WTC11 (cell line): ENCODE data around the gene SIX2. TPM values are rescaled to one million over a fixed set of nuclear protein-coding genes. Genes with fewer than 3 reads are reported as not detected.

Source experiments
- ATAC-seq: fragments of 200-7000 bp; cut with Tn5 transposase; 2 replicates; pipeline ENCODE4 v1.10.0; 2021; ENCODE audit warnings: mild to moderate bottlenecking, moderate library complexity
- CTCF ChIA-PET: fragments of 300-600 bp; sonication (Branson Sonifier 250); formaldehyde crosslinking; loops from one replicate; lab custom pipeline; 2021; ENCODE audit warnings: antibody characterized with exemption; lab: Charles Lee
- POLR2A ChIA-PET: fragments of 350-600 bp; sonication (Branson Sonifier 250); formaldehyde crosslinking; loops from one replicate; lab custom pipeline; 2021; ENCODE audit warnings: antibody characterized with exemption; lab: Charles Lee
- DNase-seq: peaks from one replicate; pipeline ENCODE4 v3.0.0; 2021; ENCODE audit warnings: low spot score
- H3K27ac Mint-ChIP-seq: 2 replicates; pipeline ENCODE4 v1.8.0; 2021; ENCODE audit warnings: mixed read lengths
- H3K27me3 Mint-ChIP-seq: 2 replicates; pipeline ENCODE4 v1.8.0; 2021; ENCODE audit warnings: low read depth, mild to moderate bottlenecking, moderate library complexity, mixed read lengths
- H3K36me3 Mint-ChIP-seq: 2 replicates; pipeline ENCODE4 v1.8.0; 2021; ENCODE audit warnings: mixed read lengths
- H3K4me1 Mint-ChIP-seq: 2 replicates; pipeline ENCODE4 v1.8.0; 2022; ENCODE audit warnings: mixed read lengths
- H3K4me3 Mint-ChIP-seq: 2 replicates; pipeline ENCODE4 v1.8.0; 2021; ENCODE audit warnings: mild to moderate bottlenecking, moderate library complexity, mixed read lengths
- H3K9me3 Mint-ChIP-seq: 2 replicates; pipeline ENCODE4 v1.8.0; 2021; ENCODE audit warnings: mixed read lengths
- ARID4B ChIP-seq: sonication (generic); formaldehyde crosslinking; IDR thresholded peaks from 2 replicates; pipeline ENCODE4 v1.8.0; 2023; ENCODE audit warnings: missing genetic modification reagents, mild to moderate bottlenecking, borderline replicate concordance
- ATF2 ChIP-seq: sonication (generic); formaldehyde crosslinking; IDR thresholded peaks from 2 replicates; pipeline ENCODE4 v1.8.1; 2022; ENCODE audit warnings: low read depth, missing genetic modification reagents, borderline replicate concordance
- ATF3 ChIP-seq: sonication (generic); formaldehyde crosslinking; conservative IDR thresholded peaks from 2 replicates; pipeline ENCODE4 v1.8.1; 2022; ENCODE audit warnings: mild to moderate bottlenecking, missing genetic modification reagents
- CBFB ChIP-seq: sonication (generic); formaldehyde crosslinking; IDR thresholded peaks from 2 replicates; pipeline ENCODE4 v1.8.1; 2022; ENCODE audit warnings: mild to moderate bottlenecking, low read depth, missing genetic modification reagents
- CREM ChIP-seq: sonication (generic); formaldehyde crosslinking; IDR thresholded peaks from 2 replicates; pipeline ENCODE4 v1.8.1; 2022; ENCODE audit warnings: mild to moderate bottlenecking, missing genetic modification reagents, moderate library complexity
- ESRRA ChIP-seq: sonication (generic); formaldehyde crosslinking; IDR thresholded peaks from 2 replicates; pipeline ENCODE4 v1.8.1; 2022; ENCODE audit warnings: mild to moderate bottlenecking, missing genetic modification reagents, borderline replicate concordance
- GRHL2 ChIP-seq: fragments of 250-450 bp; sonication (Bioruptor Pico); IDR thresholded peaks from 2 replicates; pipeline ENCODE4 v1.8.0; 2022; ENCODE audit warnings: mild to moderate bottlenecking, moderate library complexity; ENCODE audit not compliant: insufficient replicate concordance, severe bottlenecking
- HMGA2 ChIP-seq: fragments of 250-450 bp; sonication (Bioruptor Pico); IDR thresholded peaks from 2 replicates; pipeline ENCODE4 v1.4.0; 2021; ENCODE audit warnings: mild to moderate bottlenecking, moderate library complexity
- HMGXB4 ChIP-seq: sonication (generic); formaldehyde crosslinking; IDR thresholded peaks from 2 replicates; pipeline ENCODE4 v1.8.1; 2023; ENCODE audit warnings: mild to moderate bottlenecking, moderate library complexity, missing genetic modification reagents
- MYBL2 ChIP-seq: sonication (generic); formaldehyde crosslinking; IDR thresholded peaks from 2 replicates; pipeline ENCODE4 v1.8.1; 2023; ENCODE audit warnings: mild to moderate bottlenecking, moderate library complexity, missing genetic modification reagents
- NFATC4 ChIP-seq: fragments of 250-450 bp; sonication (Bioruptor Pico); IDR thresholded peaks from 2 replicates; pipeline ENCODE4 v1.9.0; 2021; ENCODE audit warnings: mild to moderate bottlenecking
- NFYB ChIP-seq: sonication (generic); formaldehyde crosslinking; conservative IDR thresholded peaks from 2 replicates; pipeline ENCODE4 v1.8.0; 2022; ENCODE audit warnings: low read depth, missing genetic modification reagents
- RORB ChIP-seq: fragments of 250-450 bp; sonication (Bioruptor Pico); IDR thresholded peaks from 2 replicates; pipeline ENCODE4 v1.9.0; 2021; ENCODE audit warnings: mild to moderate bottlenecking
- TEAD1 ChIP-seq: sonication (generic); formaldehyde crosslinking; IDR thresholded peaks from 2 replicates; pipeline ENCODE4 v1.8.0; 2022; ENCODE audit warnings: mild to moderate bottlenecking, missing genetic modification reagents
- ZBTB21 ChIP-seq: sonication (generic); formaldehyde crosslinking; IDR thresholded peaks from 2 replicates; pipeline ENCODE4 v1.8.1; 2023; ENCODE audit warnings: mild to moderate bottlenecking, missing genetic modification reagents, borderline replicate concordance
- ZNF138 ChIP-seq: sonication (generic); formaldehyde crosslinking; conservative IDR thresholded peaks from 2 replicates; pipeline ENCODE4 v1.8.1; 2022; ENCODE audit warnings: mild to moderate bottlenecking, moderate library complexity, missing genetic modification reagents
- ZNF263 ChIP-seq: sonication (generic); formaldehyde crosslinking; IDR thresholded peaks from 2 replicates; pipeline ENCODE4 v1.8.1; 2022; ENCODE audit warnings: low read depth, mild to moderate bottlenecking, moderate library complexity, missing genetic modification reagents
- ZNF396 ChIP-seq: fragments of 250-450 bp; sonication (Bioruptor Pico); IDR thresholded peaks from 2 replicates; pipeline ENCODE4 v1.8.0; 2021; ENCODE audit warnings: mild to moderate bottlenecking, moderate library complexity, borderline replicate concordance
- ZNF423 ChIP-seq: fragments of 250-450 bp; sonication (Bioruptor Pico); IDR thresholded peaks from 2 replicates; pipeline ENCODE4 v2.1.2; 2022; ENCODE audit warnings: mild to moderate bottlenecking, moderate library complexity
- ZNF512 ChIP-seq: sonication (generic); formaldehyde crosslinking; IDR thresholded peaks from 2 replicates; pipeline ENCODE4 v1.8.1; 2022; ENCODE audit warnings: missing genetic modification reagents, borderline replicate concordance
- total RNA-seq: library from RNA; stranded (reverse); gene quantifications from 3 replicates; pipeline ENCODE4 v1.2.3, GENCODE V29; 2021

The SIX2 gene
- total RNA-seq, 1 experiment from 2014 or later, result 1.7 TPM

GRCh38 chr2:44970846-44971450 is 38.3 kb downstream of the SIX2 start:
- Mint-ChIP-seq H3K36me3 (no peaks in the 10 kb centered on the region), H3K9me3 (no peaks in the 10 kb centered on the region), H3K27me3 (peaks cover 6% of the 10 kb centered on the region; the same call in 1 of the 2 replicates)
- ChIA-PET POLR2A (interaction anchor here (0.7 kb wide), 1 partner anchor 248 kb away, joined by 3 read pairs; no protein-coding TSS in a partner anchor), CTCF (interaction anchor here (0.6 to 2.7 kb wide), 10 partner anchors 10 to 927 kb away, joined by 3 to 37 read pairs (median 4); no protein-coding TSS in a partner anchor)
- TF ChIP-seq RORB (no peak), ATF3 (no peak), ZNF138 (no peak), NFYB (CRISPR knock-in tag) (no peak), CBFB (CRISPR knock-in tag) (no peak), ARID4B (CRISPR knock-in tag) (no peak), MYBL2 (CRISPR knock-in tag) (no peak), TEAD1 (CRISPR knock-in tag) (no peak)
- TF ChIP-seq, all 79 proteins: peak for 0
- ATAC-seq (no peak), DNase-seq (no peak)
- H3K27ac Mint-ChIP-seq, result no peak overlapping the region
- H3K4me3 Mint-ChIP-seq, result no peak overlapping the region
- H3K4me1 Mint-ChIP-seq, result peaks cover 32% of the 10 kb centered on the region

- H3K9me3 Mint-ChIP-seq, result no peaks in the 10 kb centered on the region
- no peak overlapping the region for H3K4me3 Mint-ChIP-seq
- H3K4me1 Mint-ChIP-seq, result peaks cover 31% of the 10 kb centered on the region
- no peak overlapping the region for H3K27ac Mint-ChIP-seq
- CTCF ChIA-PET, result interaction anchor here (0.7 to 2.7 kb wide), 9 partner anchors 11 to 926 kb away, joined by 3 to 37 read pairs (median 4); no protein-coding TSS in a partner anchor
- peaks cover 6% of the 10 kb centered on the region; the same call in 1 of the 2 replicates for H3K27me3 Mint-ChIP-seq
- H3K36me3 Mint-ChIP-seq, result no peaks in the 10 kb centered on the region
- DNase-seq, result no peak
- ATAC-seq, result no peak
- POLR2A ChIA-PET, result interaction anchor here (0.9 kb wide), 1 partner anchor 42 kb away, joined by 3 read pairs; no protein-coding TSS in a partner anchor
- TF ChIP-seq ATF2 (CRISPR knock-in tag) (no peak), ESRRA (CRISPR knock-in tag) (no peak), ARID4B (CRISPR knock-in tag) (no peak), ZNF396 (CRISPR knock-in tag) (no peak), ZBTB21 (CRISPR knock-in tag) (no peak), HMGA2 (CRISPR knock-in tag) (no peak), CREM (CRISPR knock-in tag) (no peak), HMGXB4 (no peak), NFATC4 (CRISPR knock-in tag) (no peak), ZNF263 (CRISPR knock-in tag) (no peak), GRHL2 (CRISPR knock-in tag) (no peak), ZNF512 (CRISPR knock-in tag) (no peak), ZNF423 (CRISPR knock-in tag) (no peak)
Observed at GRCh38 chr2:44969936-44970335, 39.3 kb downstream of the SIX2 start.
